ENCODE results near the gene OR2V1. TPM values are rescaled to one million over a fixed set of nuclear protein-coding genes. Genes with fewer than 3 reads are reported as not detected.
"Not testable (repeated sequence)": the region's sequence is repeated elsewhere in the genome, so short reads cannot be mapped to it uniquely, and the experiment has no call there.

Gene OR2V1
- total RNA-seq, 1 donor from 2014 or later: not detected

DNA sequence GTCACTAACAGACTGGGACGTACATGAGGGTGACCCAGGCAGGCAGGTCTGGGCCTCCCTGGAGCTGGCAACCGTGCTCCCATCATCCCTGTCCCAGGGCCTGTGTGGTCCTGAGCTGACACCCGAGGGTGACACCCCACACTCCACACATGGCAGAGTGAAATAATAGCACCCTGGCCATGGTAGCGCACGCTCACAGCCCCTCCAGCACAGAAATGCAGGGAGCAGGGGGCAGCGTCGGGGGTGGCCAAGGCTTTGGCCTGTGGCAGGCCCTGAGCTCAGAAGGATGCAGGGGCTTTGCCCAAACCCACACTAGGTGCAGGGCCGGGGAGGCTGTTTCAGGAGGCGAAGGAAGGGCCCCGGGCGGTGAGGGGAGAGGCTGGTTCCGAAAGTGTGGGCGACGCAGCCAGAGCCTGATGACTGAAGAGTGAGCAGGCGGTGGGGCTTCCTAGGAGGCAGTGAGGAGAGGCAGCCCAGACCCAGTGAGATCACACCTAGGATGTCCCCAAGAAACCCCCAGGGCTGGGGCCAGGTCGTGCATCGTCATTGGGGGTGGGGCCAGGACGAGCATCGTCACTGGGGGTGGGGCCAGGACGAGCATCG is 29.3 kb upstream of the OR2V1 start:
- no peak for DNase-seq (ENCODE audit: low read depth)

GRCh38 chr5:181159286-181160151 is 28.6 kb upstream of the OR2V1 start:
- DNase-seq (ENCODE audit: low read depth): peak; percentile 58

GRCh38 chr5:181158869-181159268 is 27.9 kb upstream of the OR2V1 start:
- no peak for DNase-seq (ENCODE audit: low read depth)

DNA sequence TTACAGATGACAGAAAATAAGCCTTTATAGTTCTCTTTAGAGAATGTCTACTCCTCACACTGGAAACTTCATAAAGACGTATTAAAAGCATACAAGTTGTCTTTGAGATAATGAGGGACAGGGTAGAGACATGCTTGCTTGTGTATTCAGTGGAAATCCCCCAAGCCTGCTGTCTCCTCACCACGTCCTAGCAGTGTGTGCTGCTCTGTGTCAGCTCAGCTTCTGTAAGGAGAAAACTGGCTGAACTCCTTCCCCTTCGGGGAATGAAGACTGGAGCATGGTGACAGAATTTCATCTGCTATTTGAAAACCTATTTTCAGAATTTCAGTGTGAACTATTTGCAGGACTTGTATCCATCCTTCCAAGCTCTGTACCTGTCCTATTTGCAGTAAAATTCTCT is 25.8 kb upstream of the OR2V1 start:
- no peak for DNase-seq (ENCODE audit: low read depth)

DNA sequence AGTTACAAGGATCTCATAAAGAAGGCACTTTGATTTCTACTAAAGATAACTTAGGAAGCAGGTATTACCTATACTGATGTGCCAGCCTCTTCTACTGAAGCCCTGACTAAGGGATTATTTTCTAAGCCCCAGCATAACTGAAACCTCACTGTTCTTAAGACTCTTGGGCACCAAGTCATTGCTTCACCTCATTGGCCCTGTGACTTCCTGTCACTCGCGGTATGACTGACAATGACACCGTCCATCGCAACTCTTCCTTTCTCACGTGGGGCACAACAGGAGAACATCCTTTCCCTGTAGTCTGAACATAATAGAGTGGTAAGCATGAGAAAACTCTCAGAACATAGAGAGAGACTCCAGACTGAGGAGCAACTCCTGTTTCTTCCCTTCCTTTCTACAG is 22.8 kb upstream of the OR2V1 start:
- DNase-seq (ENCODE audit: low read depth): no peak

DNA sequence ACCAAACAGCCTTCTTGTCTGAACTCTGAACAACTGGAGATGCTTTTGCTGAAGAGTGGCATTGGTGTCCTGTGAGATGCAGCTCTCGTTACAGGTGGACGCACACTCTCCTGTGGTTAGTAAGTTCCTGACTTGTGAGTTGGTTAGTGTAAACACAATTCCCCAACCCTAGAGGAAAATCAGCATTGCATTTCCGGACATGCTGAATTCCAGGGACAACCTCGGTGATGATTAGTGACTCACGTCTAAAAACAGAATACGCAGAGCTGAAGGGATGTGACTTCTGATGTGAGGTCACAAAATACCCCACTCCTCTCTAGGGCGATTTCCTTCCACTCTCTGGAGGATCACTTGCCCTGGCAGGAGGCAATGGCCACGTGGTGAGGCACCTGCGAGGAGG is 21.4 kb upstream of the OR2V1 start:
- DNase-seq (ENCODE audit: low read depth): peak; percentile 79

DNA sequence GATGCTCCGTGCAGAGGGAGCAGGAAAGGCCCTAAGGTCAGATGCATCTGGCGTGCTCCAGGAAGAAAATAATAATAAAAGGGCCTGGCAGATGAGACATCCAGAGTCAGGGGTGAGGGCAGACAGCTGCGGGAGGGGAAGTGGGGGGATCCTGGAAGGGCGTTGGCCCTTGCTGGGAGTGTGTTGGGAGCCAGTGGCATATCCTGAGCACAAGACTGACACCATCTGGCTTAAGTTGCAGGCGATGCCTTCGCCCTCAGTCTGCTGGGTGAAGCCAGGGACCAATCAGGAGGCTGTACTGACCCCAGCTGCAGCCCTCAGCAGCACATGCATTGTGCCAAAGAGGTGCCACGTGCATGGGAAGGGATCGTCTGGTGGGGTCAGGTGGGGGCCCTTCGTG is 20.2 kb upstream of the OR2V1 start:
- no peak for DNase-seq (ENCODE audit: low read depth)

DNA sequence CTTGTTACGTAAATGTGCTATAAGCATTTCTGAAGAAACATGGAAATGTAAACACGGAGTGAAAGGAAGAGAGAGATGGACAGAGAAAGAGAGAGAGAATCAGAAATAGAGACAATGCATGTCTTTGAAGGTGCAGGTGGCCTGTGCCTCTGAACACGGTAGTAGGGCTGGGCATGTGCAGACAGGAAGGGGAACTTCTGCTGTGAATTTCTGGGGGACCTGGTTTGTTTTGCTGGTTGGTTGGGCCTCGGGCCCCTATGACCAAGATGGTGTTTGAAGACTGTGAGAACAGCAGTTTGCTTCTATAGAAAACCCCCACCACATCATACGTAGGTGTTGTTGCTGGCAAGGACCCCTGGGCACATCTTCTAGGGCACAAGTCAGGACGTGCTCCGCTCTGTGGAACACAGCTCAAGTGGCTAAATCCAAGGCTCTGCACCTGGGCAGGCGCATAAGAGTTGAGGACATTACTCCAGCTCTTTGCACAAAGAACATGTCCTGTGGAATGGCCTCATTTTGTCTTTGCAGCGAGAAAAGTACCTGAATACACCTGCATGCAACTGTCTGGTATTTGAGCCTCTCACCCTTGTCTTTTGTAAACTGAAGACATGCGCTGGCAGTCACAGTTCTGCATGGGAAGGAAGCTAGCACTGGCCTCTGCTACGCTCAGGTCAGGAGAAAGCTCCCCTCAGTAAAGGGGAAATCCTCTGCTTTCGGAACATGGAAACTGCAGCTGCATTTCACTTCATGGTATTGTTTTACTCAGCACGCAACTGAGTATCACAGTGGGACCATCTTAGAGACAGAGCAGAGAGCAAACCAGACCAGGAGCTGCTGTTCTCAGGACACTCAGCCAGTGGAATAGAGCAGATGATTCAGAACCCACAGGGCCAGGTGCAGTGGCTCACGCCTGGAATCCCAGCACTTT is 19.1 kb upstream of the OR2V1 start:
- no peak for DNase-seq (ENCODE audit: low read depth)

GRCh38 chr5:181149355-181149754 is 18.4 kb upstream of the OR2V1 start:
- DNase-seq (ENCODE audit: low read depth): no peak

DNA sequence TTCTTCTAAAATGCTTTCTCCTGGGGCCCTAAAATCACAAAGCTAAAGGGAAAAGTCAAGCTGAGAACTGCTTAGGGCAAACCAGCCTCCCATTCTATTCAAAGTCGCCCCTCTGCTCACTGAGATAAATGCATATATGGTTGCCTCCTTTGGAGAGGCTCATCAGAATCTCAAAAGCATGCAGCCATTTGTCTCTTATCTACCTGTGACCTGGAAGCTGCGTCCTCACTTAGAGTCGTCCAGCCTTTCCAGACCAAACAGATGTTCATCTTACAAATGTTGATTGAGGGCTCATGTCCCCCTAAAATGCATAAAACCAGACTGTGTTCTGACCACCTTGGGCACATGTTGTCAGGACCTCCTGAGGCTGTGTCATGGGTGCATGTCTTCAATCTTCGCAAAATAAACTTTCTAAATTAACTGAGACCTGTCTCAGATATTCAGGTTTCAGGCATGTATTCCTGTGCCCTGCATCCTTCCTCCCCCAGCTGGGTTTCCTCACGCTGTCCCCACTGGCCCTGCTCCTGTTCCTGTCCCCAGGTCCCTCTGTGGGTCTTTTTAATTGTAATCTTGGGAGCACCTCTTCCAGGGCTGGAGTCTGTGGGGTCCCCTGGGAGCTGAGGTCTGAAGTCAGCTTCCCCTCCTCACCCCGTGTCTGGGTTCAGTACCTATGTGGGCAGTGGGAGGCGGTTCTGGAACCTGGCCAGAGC is 16.1 kb upstream of the OR2V1 start, which contains the start of gene OR2V2:
TSS of gene OR2V2 (plus strand) at position 660 of the 710 bp plus-strand sequence. CDS start 7,357 bp downstream, outside the sequence.
- not testable (repeated sequence) for DNase-seq (ENCODE audit: low read depth)

GRCh38 chr5:181145133-181145532 is 14.2 kb upstream of the OR2V1 start:
- no peak for DNase-seq (ENCODE audit: low read depth)

GRCh38 chr5:181142054-181142453 is 11.1 kb upstream of the OR2V1 start:
- DNase-seq (ENCODE audit: low read depth): no peak

DNA sequence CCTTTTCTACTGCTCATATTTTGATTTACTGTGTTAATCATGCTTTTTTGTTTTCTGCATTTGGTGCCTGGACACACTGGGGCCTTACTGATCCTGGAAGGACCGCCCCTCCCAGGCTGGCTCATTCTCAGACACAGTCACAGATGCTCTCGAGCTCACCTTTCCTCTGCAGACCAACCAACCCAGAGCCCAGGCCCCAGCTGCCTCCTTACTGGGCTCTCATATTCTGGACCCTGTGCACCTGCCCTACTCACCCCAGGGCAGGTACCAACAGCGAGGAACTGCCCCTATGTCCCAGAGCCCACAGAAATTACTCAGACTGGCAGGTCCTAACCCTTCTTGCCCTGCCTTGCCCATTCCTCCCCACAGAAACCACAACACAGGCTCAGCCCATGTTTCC is 9.8 kb upstream of the OR2V1 start:
- DNase-seq (ENCODE audit: low read depth): no peak

GRCh38 chr5:181138258-181138657 is 7.3 kb upstream of the OR2V1 start:
- no peak for DNase-seq (ENCODE audit: low read depth)

GRCh38 chr5:181136361-181136955 is 5.5 kb upstream of the OR2V1 start:
- DNase-seq (ENCODE audit: low read depth): no peak

DNA sequence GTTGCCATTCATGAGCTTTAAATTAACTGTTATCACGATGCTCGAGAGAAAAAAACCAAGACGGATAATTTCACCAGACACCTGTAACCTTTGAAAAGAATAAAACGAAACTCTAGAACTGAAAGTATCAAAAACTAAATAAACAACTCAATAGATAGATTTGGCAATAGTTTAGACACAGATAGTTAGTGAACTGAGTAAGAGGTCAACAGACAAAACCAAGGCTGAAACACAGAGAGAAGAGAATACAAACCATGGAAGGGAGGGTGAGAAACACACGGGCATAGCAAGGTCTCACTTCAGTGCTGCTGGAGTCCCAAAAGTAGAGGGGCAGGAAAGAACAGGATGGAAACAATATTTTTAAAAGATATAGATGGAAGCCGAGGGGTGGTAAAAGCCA is 3.3 kb upstream of the OR2V1 start:
- peak; percentile 42 for DNase-seq (ENCODE audit: low read depth)

- peak; percentile 76 for DNase-seq (ENCODE audit: low read depth)
These were observed 2.8 kb upstream of the OR2V1 start for GRCh38 chr5:181133610-181134231.

DNA sequence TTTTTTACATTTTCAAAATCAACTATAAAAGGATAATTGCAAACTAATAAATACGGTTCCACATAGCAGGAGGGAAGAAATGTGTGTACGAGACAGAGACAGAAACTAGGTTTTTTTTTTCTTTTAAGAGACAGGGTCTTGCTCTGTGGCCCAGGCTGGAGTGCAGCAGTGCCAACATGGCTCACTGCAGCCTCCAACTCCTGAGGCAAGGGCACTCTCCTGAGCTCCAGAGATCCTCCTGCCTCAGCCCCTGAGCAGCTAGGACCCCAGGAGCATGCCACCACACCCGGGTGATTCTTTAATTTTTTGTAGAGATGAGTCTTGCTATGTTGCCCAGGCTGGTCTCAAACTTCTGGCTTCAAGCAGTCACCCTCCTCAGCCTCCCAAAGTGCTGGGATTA is 2.1 kb upstream of the OR2V1 start:
- DNase-seq (ENCODE audit: low read depth): no peak

GRCh38 chr5:181131514-181131913 is 545 bp upstream of the OR2V1 start:
- no peak for DNase-seq (ENCODE audit: low read depth)

DNA sequence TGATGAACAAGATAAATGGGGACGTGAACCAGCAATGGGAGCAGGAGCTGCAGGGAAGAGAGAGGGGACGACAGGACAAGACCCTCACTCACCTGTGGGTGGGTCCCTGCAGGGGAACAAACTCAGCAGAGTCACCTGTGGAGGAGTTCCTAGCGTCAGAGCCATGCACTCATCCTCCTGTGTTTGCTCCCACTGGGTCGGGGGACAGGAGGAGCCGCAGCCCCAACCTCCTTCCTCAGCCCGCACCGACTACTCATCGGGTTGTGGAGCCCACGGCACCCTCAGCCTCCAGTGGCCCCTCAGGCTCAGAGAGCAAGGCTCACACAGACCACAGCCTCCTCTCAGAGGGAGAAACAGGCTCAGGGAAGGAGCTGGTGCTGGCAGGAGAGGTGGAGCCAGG is 888 bp downstream of the OR2V1 start:
- not testable (repeated sequence) for DNase-seq (ENCODE audit: low read depth)

DNA sequence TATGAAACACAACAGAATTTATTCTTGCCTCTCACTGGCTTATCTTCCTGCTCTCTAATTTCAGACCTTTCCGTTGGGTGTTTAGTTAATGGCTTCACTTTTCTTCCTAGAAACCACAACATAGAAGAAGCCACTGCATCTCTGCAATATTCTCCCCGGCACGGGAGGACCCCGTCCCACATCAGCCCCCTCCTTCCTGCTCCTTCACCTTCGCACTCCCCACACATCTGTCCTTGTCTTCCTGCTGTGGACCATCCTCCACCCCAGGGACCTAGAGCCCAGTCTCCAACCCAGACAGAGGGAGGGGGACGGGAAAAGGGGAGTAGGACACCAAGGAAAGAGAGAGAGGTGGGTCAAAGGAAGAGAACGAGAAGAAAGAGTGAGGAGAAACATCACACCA is 1.4 kb downstream of the OR2V1 start:
- DNase-seq (ENCODE audit: low read depth): no peak

Data from renal cortical epithelial cell (primary cell).